Keratinocyte (primary cell): ENCODE data around the gene MAGIX. TPM values are rescaled to one million over a fixed set of nuclear protein-coding genes. Genes with fewer than 3 reads are reported as not detected.
"Not testable (repeated sequence)": the region's sequence is repeated elsewhere in the genome, so short reads cannot be mapped to it uniquely, and the experiment has no call there.

Experiments
- DNase-seq: peaks from one replicate; pipeline ENCODE4 v3.0.0-alpha.2; 2011; ENCODE audit warnings: low read depth, missing footprints, low spot score
- FAIRE-seq: peaks from 2 replicates; lab custom pipeline; 2011; peaks lifted over from hg19 to GRCh38; lab: Jason Lieb, UNC
- H2AFZ ChIP-seq: 2 replicates; pipeline ENCODE4 v1.6.0; 2012; ENCODE audit warnings: low read length, control low read depth, inconsistent platforms; ENCODE audit not compliant: control insufficient read depth
- H3K27ac ChIP-seq: 2 replicates; pipeline ENCODE4 v1.5.1; 2011; ENCODE audit warnings: low read length; ENCODE audit not compliant: control insufficient read depth, insufficient read depth
- H3K27me3 ChIP-seq: 3 replicates; pipeline ENCODE4 v1.6.0; 2011; ENCODE audit warnings: low read length; ENCODE audit not compliant: control insufficient read depth, insufficient read depth; ENCODE audit errors: extremely low read depth
- H3K36me3 ChIP-seq, 2 experiments: 2 replicates in 1 of 2; 3 replicates in 1 of 2; pipeline ENCODE4 v1.5.1; 2011; ENCODE audit warnings: low read length in 2 of 2, mild to moderate bottlenecking in 1 of 2; ENCODE audit not compliant: control insufficient read depth in 2 of 2, insufficient read depth in 2 of 2; ENCODE audit errors: extremely low read depth in 1 of 2
- H3K4me1 ChIP-seq: 3 replicates; pipeline ENCODE4 v1.5.1; 2011; ENCODE audit warnings: low read length; ENCODE audit not compliant: control insufficient read depth, insufficient read depth; ENCODE audit errors: extremely low read depth
- H3K4me2 ChIP-seq: 3 replicates; pipeline ENCODE4 v1.6.0; 2011; ENCODE audit warnings: low read depth, low read length; ENCODE audit not compliant: control insufficient read depth, insufficient read depth; ENCODE audit errors: extremely low read depth
- H3K4me3 ChIP-seq, 3 experiments: fragments of 200-600 bp in 1 of 3; sonication (generic) in 1 of 3; 2 replicates in 2 of 3; 3 replicates in 1 of 3; pipeline ENCODE4 v1.5.1; 2011 to 2016; ENCODE audit warnings: low read length in 3 of 3, mild to moderate bottlenecking in 3 of 3, control low read depth in 2 of 3, inconsistent platforms in 1 of 3, low read depth in 1 of 3, mixed read lengths in 1 of 3, mixed run types in 1 of 3, moderate library complexity in 1 of 3; ENCODE audit not compliant: control insufficient read depth in 2 of 3, insufficient read depth in 2 of 3; ENCODE audit errors: extremely low read depth in 1 of 3
- H3K79me2 ChIP-seq: 2 replicates; pipeline ENCODE4 v1.6.0; 2012; ENCODE audit warnings: low read length; ENCODE audit not compliant: control insufficient read depth, insufficient read depth
- H3K9ac ChIP-seq: 3 replicates; pipeline ENCODE4 v1.6.0; 2011; ENCODE audit warnings: low read length; ENCODE audit not compliant: control insufficient read depth, insufficient read depth; ENCODE audit errors: extremely low read depth
- H3K9me1 ChIP-seq: 3 replicates; pipeline ENCODE4 v1.6.0; 2011; ENCODE audit warnings: low read length; ENCODE audit not compliant: control insufficient read depth, insufficient read depth; ENCODE audit errors: extremely low read depth
- H3K9me3 ChIP-seq: 2 replicates; pipeline ENCODE4 v1.5.1; 2012; ENCODE audit warnings: low read depth, low read length; ENCODE audit not compliant: control insufficient read depth
- H4K20me1 ChIP-seq: 3 replicates; pipeline ENCODE4 v1.6.0; 2011; ENCODE audit warnings: low read length; ENCODE audit not compliant: control insufficient read depth, insufficient read depth; ENCODE audit errors: extremely low read depth
- CTCF ChIP-seq, 3 experiments: IDR thresholded peaks in 1 of 3; conservative IDR thresholded peaks in 1 of 3; optimal IDR thresholded peaks in 1 of 3; 2 replicates in 2 of 3; 3 replicates in 1 of 3; pipeline versions ENCODE3 to v1.5.1; 2011; ENCODE audit warnings: low read length in 3 of 3, mild to moderate bottlenecking in 3 of 3, moderate library complexity in 2 of 3, control low read depth in 1 of 3, inconsistent platforms in 1 of 3; ENCODE audit not compliant: insufficient read depth in 2 of 3; ENCODE audit errors: extremely low read depth in 1 of 3
- EZH2 ChIP-seq: IDR thresholded peaks from one replicate; pipeline ENCODE4 v1.6.1; 2012; ENCODE audit warnings: inconsistent platforms, mild to moderate bottlenecking, low read length, moderate library complexity
- dilution Hi-C: fragments of 300-500 bp; cut with MboI; formaldehyde crosslinking; loops from one replicate; pipeline ENCODE4 v1.7.0; 2020; ENCODE audit warnings: low sequenced_read_pairs; ENCODE audit not compliant: extremely low pct_ligation_motif_present
- polyA plus RNA-seq, 5 experiments: library from polyadenylated mRNA; depleted of rRNA in 3 of 5; stranded (reverse) in 3 of 5; stranded (forward) in 1 of 5; unstranded in 1 of 5; fragments of >200 nt; gene quantifications; 1 replicate in 1 of 5; 2 replicates in 3 of 5; 3 replicates in 1 of 5; pipeline versions ENCODE4 v1.2.1 to v1.2.3, GENCODE V29; 2011 to 2012; ENCODE audit warnings: missing spikeins in 2 of 5, low read depth in 1 of 5, low replicate concordance in 1 of 5

MAGIX gene
- polyA plus RNA-seq, 1 donor (not counting 4 experiments of a cell fraction or from before 2014, with no cell fraction given) = 0.51 TPM

GRCh38 chrX:49147936-49148335 lies 14.6 kb upstream of the MAGIX start:
- H3K9ac ChIP-seq = no peak overlapping the region
- dilution Hi-C loops = no loop called here
- H3K4me2 ChIP-seq = no peak overlapping the region
- H3K36me3 ChIP-seq = no peaks in the 10 kb centered on the region
- no peaks in the 10 kb centered on the region for H4K20me1 ChIP-seq
- no peak overlapping the region for H2AFZ ChIP-seq
- no peaks in the 10 kb centered on the region for H3K9me3 ChIP-seq
- no peaks in the 10 kb centered on the region for H3K27me3 ChIP-seq
- no peak overlapping the region for H3K27ac ChIP-seq
- H3K79me2 ChIP-seq = no peaks in the 10 kb centered on the region
- H3K9me1 ChIP-seq = no peaks in the 10 kb centered on the region
- FAIRE-seq = no peak
- H3K4me3 ChIP-seq = no peak overlapping the region
- TF ChIP-seq EZH2 = no peak
- TF ChIP-seq CTCF (optimal IDR thresholded peaks at IDR 0.05 in 1 of 3, IDR thresholded peaks at IDR 0.05 in 1 of 3, conservative IDR thresholded peaks at IDR 0.05 in 1 of 3; ENCODE audit: extremely low read depth in 1 of 3, insufficient read depth in 2 of 3, low read length in 3 of 3) = no peak
- no peak for DNase-seq
- no peaks in the 10 kb centered on the region for H3K4me1 ChIP-seq

- H3K36me3 ChIP-seq, H3K4me2 ChIP-seq, H3K27me3 ChIP-seq, H4K20me1 ChIP-seq, FAIRE-seq, H3K27ac ChIP-seq, DNase-seq, H3K4me3 ChIP-seq, H3K9ac ChIP-seq, H3K4me1 ChIP-seq, H2AFZ ChIP-seq, H3K79me2 ChIP-seq, H3K9me3 ChIP-seq, dilution Hi-C loops, H3K9me1 ChIP-seq: not testable (repeated sequence)
These were observed 14.0 kb upstream of the MAGIX start for GRCh38 chrX:49148390-49149100.

GRCh38 chrX:49149291-49149690 lies 13.3 kb upstream of the MAGIX start:
- H3K36me3 ChIP-seq, H3K79me2 ChIP-seq, DNase-seq, H2AFZ ChIP-seq, H3K27ac ChIP-seq, H3K4me1 ChIP-seq, H3K4me2 ChIP-seq, dilution Hi-C loops, H4K20me1 ChIP-seq, H3K9me3 ChIP-seq, H3K9me1 ChIP-seq, H3K27me3 ChIP-seq, H3K4me3 ChIP-seq, FAIRE-seq, H3K9ac ChIP-seq: not testable (repeated sequence)
